ENCODE results near the gene PHF23. TPM values are rescaled to one million over a fixed set of nuclear protein-coding genes. Genes with fewer than 3 reads are reported as not detected.

PHF23 gene
- total and polyA plus RNA-seq, 9 of the 15 experiments (the other 6 are each of a cell fraction or from before 2014, with no cell fraction given) = 7.4 to 87.5 (median 33.7) TPM

DNA sequence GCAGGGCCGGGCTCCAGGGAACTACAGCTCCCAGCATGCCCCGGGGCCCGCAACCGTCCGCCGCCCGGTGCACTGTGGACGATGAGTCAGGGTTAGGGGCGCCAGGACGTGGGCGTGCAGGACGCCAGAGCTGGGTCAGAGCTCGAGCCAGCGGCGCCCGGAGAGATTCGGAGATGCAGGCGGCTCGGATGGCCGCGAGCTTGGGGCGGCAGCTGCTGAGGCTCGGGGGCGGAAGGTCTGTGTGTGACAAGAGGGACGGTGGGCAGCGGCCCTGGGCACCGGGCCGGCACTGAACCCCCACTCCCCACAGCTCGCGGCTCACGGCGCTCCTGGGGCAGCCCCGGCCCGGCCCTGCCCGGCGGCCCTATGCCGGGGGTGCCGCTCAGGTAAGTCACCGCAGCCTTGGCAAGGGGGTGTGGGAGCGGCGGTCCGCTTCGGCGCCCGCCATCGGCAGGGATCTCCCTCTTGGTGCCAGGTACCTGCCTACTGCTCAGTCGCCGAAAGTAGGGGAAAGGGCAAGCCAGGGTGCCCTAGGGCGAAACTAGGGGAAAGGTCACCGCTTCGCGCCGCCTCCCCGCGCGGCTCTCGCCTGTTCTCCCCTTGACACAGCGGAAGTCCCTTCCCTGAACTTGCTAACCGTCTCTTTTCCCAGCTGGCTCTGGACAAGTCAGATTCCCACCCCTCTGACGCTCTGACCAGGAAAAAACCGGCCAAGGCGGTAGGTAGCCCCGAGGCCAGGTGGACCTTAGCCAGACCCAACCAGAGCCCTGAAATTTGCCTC, 19.3 kb downstream of the PHF23 start, which contains the start of the genes ACADVL and DLG4 (continued):
- TF ChIP-seq, protein P1, sequence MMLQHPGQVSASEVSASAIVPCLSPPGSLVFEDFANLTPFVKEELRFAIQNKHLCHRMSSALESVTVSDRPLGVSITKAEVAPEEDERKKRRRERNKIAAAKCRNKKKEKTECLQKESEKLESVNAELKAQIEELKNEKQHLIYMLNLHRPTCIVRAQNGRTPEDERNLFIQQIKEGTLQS (IDR thresholded peaks at IDR 0.05) = peak; percentile 51
- TF ChIP-seq, protein P1 (CRISPR knock-in tag; conservative IDR thresholded peaks at IDR 0.05) = no peak
- TF ChIP-seq TRIM24 (IDR thresholded peaks at IDR 0.05) (no peak), GABPA (tag; conservative IDR thresholded peaks at IDR 0.05; ENCODE audit: low read depth) (peak; percentile 16; the same call in 1 of the 2 replicates), GABPB1 (CRISPR knock-in tag; IDR thresholded peaks at IDR 0.05) (peak; percentile 56; the same call in 1 of the 2 replicates), ZBTB1 (CRISPR knock-in tag; IDR thresholded peaks at IDR 0.05; ENCODE audit: borderline replicate concordance, low read depth) (0 out of 2 replicates have a peak, but pooled peaks have one; percentile 8), FOXK1 (CRISPR knock-in tag; IDR thresholded peaks at IDR 0.05; ENCODE audit: borderline replicate concordance) (no peak), KLF16 (IDR thresholded peaks at IDR 0.05) (no peak), ZNF79 (CRISPR knock-in tag; IDR thresholded peaks at IDR 0.05; ENCODE audit: low read depth) (no peak), PTTG1 (tag; IDR thresholded peaks at IDR 0.05; ENCODE audit: low read depth) (no peak), FUS (optimal IDR thresholded peaks at IDR 0.05; ENCODE audit: low read depth, low read length) (no peak), BRD9 (IDR thresholded peaks at IDR 0.05; ENCODE audit: low read depth, partially characterized antibody) (no peak), ELF2 (CRISPR knock-in tag; IDR thresholded peaks at IDR 0.05) (peak; percentile 47; the same call in 1 of the 2 replicates), CSDE1 (IDR thresholded peaks at IDR 0.05) (no peak), NCOR1 (IDR thresholded peaks at IDR 0.05) (peak; percentile 38), ZNF384 (IDR thresholded peaks at IDR 0.05; ENCODE audit: low read depth, low read length) (no peak), ZNF766 (CRISPR knock-in tag; conservative IDR thresholded peaks at IDR 0.05) (peak; percentile 58), BHLHE40 (IDR thresholded peaks at IDR 0.05; ENCODE audit: low read length) (peak; percentile 52), MCM7 (IDR thresholded peaks at IDR 0.05) (no peak)
- TF ChIP-seq, protein P2, sequence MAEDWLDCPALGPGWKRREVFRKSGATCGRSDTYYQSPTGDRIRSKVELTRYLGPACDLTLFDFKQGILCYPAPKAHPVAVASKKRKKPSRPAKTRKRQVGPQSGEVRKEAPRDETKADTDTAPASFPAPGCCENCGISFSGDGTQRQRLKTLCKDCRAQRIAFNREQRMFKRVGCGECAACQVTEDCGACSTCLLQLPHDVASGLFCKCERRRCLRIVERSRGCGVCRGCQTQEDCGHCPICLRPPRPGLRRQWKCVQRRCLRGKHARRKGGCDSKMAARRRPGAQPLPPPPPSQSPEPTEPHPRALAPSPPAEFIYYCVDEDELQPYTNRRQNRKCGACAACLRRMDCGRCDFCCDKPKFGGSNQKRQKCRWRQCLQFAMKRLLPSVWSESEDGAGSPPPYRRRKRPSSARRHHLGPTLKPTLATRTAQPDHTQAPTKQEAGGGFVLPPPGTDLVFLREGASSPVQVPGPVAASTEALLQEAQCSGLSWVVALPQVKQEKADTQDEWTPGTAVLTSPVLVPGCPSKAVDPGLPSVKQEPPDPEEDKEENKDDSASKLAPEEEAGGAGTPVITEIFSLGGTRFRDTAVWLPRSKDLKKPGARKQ (CRISPR knock-in tag; IDR thresholded peaks at IDR 0.05) = no peak
- TF ChIP-seq, protein P3, sequence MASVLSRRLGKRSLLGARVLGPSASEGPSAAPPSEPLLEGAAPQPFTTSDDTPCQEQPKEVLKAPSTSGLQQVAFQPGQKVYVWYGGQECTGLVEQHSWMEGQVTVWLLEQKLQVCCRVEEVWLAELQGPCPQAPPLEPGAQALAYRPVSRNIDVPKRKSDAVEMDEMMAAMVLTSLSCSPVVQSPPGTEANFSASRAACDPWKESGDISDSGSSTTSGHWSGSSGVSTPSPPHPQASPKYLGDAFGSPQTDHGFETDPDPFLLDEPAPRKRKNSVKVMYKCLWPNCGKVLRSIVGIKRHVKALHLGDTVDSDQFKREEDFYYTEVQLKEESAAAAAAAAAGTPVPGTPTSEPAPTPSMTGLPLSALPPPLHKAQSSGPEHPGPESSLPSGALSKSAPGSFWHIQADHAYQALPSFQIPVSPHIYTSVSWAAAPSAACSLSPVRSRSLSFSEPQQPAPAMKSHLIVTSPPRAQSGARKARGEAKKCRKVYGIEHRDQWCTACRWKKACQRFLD (CRISPR knock-in tag; IDR thresholded peaks at IDR 0.05) = peak; percentile 50; the same call in 1 of the 2 replicates
- TF ChIP-seq, protein P4, sequence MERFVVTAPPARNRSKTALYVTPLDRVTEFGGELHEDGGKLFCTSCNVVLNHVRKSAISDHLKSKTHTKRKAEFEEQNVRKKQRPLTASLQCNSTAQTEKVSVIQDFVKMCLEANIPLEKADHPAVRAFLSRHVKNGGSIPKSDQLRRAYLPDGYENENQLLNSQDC (CRISPR knock-in tag; IDR thresholded peaks at IDR 0.05) = no peak
- TF ChIP-seq, protein P5, sequence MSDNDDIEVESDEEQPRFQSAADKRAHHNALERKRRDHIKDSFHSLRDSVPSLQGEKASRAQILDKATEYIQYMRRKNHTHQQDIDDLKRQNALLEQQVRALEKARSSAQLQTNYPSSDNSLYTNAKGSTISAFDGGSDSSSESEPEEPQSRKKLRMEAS (CRISPR knock-in tag; IDR thresholded peaks at IDR 0.05) = peak; percentile 4; the same call in 1 of the 2 replicates

All from K562 (cell line).